ENCODE results near the gene SAFB.

Gene SAFB

DNA sequence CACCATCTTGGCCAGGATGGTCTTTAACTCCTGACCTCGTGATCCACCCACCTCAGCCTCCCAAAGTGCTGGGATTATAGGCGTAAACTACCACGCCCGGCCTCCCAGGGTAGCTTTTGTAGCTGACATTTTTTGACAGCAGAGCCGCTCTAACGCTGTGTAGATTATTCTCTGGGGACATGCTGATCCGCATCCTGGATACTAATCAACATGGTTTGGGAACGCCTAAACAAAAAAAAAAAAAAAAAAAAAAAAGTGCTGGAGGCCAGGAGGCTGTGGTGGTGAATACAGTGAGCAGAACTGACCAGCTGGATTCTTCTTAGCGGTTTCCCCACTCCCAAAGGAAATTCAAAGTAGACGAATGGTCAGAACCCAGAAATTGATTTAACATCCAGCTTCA is 91.9 kb downstream of the SAFB start:
- no peak overlapping the region for H3K4me3 ChIP-seq
- peaks cover 71% of the 10 kb centered on the region for H3K36me3 ChIP-seq (ENCODE audit: insufficient read depth, low read length)
- DNase-seq (ENCODE audit: low read depth, low spot score), result no peak
- H3K9ac ChIP-seq (ENCODE audit: insufficient read length), result no peak overlapping the region
- TF ChIP-seq POLR2AphosphoS5 (IDR thresholded peaks at IDR 0.05; ENCODE audit: borderline replicate concordance, low read depth, low read length) (no peak), FOXP2 (optimal IDR thresholded peaks at IDR 0.05; ENCODE audit: control extremely low read depth, extremely low read length, insufficient read depth) (no peak), EZH2 (IDR thresholded peaks at IDR 0.05) (no peak)
- no peaks in the 10 kb centered on the region for H3K9me3 ChIP-seq (ENCODE audit: low read depth, low read length)
- no peak overlapping the region for H3K27ac ChIP-seq

DNA sequence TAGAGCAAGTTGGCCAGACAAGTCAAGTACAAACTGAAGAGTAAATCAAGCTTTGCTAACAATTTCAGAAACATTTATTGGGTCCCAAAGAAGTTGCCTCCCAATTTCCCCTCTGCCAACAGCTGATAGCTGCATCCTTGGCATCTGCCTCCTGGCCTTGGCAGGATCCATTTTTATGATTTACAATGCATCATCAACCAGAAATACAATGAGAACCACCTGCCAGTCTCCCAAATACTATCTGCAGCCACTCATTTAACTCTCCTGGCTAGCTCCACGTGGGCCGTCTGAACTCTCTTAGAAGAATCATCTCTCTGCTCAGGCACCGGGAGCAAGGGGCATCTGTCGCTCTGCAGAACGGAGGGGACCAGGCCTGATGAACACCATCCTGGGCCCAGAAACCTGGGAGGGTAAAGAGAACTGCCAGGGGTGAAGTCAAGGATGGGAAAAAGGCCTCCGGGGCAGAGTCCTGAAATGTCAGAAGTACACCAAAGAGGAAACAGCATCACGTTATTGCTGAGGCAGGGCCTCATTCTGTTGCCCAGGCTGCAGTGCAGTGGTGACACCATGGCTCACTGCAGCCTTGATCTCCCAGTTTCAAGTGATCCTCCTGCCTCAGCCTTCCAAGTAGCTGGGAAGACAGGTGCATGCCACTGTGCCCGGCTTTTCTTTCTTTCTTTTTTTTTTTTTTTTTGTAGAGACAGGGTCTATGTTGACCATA is 94.5 kb downstream of the SAFB start:
- peak overlapping the region; percentile 98 for H3K27ac ChIP-seq
- TF ChIP-seq FOXP2 (optimal IDR thresholded peaks at IDR 0.05; ENCODE audit: control extremely low read depth, extremely low read length, insufficient read depth), result no peak
- no peak for TF ChIP-seq EZH2 (IDR thresholded peaks at IDR 0.05)
- no peak for TF ChIP-seq POLR2AphosphoS5 (IDR thresholded peaks at IDR 0.05; ENCODE audit: borderline replicate concordance, low read depth, low read length)
- peak overlapping the region; percentile 96; the same call in 1 of the 2 replicates for H3K4me3 ChIP-seq
- DNase-seq (ENCODE audit: low read depth, low spot score), result no peak
- no peaks in the 10 kb centered on the region for H3K9me3 ChIP-seq (ENCODE audit: low read depth, low read length)
- peak overlapping the region; percentile 100 for H3K9ac ChIP-seq (ENCODE audit: insufficient read length)
- peaks cover 48% of the 10 kb centered on the region for H3K36me3 ChIP-seq (ENCODE audit: insufficient read depth, low read length)
